Tibial nerve (tissue), 4 donors: ENCODE results near the gene SLC12A1. TPM values are rescaled to one million over a fixed set of nuclear protein-coding genes. Genes with fewer than 3 reads are reported as not detected.

Experiments
- DNase-seq, 2 donors: peaks; one replicate each; pipeline ENCODE4 v3.0.0-alpha.2; 2019; ENCODE audit warnings: low spot score in 2 of 2
- H3K27ac ChIP-seq, 4 donors: fragments of 200-600 bp; sonication (generic) in 3 of 4; one replicate each; pipeline ENCODE4 v1.5.1; 2017 to 2019; ENCODE audit warnings: mild to moderate bottlenecking in 1 of 4
- H3K27me3 ChIP-seq, 2 donors: fragments of 200-600 bp; sonication (generic) in 1 of 2; one replicate each; pipeline versions ENCODE4 v1.5.1 to v1.6.0; 2017 to 2019
- H3K36me3 ChIP-seq, 3 donors: fragments of 200-600 bp; sonication (generic); one replicate each; pipeline ENCODE4 v1.5.1; 2018 to 2019
- H3K4me1 ChIP-seq, 4 donors: fragments of 200-600 bp; sonication (generic) in 3 of 4; one replicate each; pipeline ENCODE4 v1.5.1; 2017 to 2019
- H3K4me3 ChIP-seq, 4 donors: fragments of 200-600 bp; sonication (generic) in 3 of 4; one replicate each; pipeline ENCODE4 v1.5.1; 2017 to 2019; ENCODE audit warnings: mild to moderate bottlenecking in 1 of 4, moderate library complexity in 1 of 4
- H3K9me3 ChIP-seq, 4 donors: fragments of 200-600 bp; sonication (generic) in 3 of 4; one replicate each; pipeline ENCODE4 v1.5.1; 2017 to 2019
- CTCF ChIP-seq, 5 experiments: fragments of 200-600 bp in 3 of 5; fragments of 450-650 bp in 2 of 5; sonication (generic) in 3 of 5; IDR thresholded peaks; one replicate each; pipeline ENCODE4 v1.5.1; 2016 to 2019; ENCODE audit warnings: antibody characterized with exemption in 5 of 5, mild to moderate bottlenecking in 3 of 5, moderate library complexity in 2 of 5
- EP300 ChIP-seq, 2 donors: sonication (generic); formaldehyde crosslinking; IDR thresholded peaks; one replicate each; pipeline ENCODE4 v1.6.1; 2017; ENCODE audit warnings: antibody characterized with exemption in 2 of 2, mild to moderate bottlenecking in 1 of 2
- POLR2A ChIP-seq, 2 donors: fragments of 450-650 bp; IDR thresholded peaks; one replicate each; pipeline ENCODE4 v1.6.1; 2017; ENCODE audit warnings: antibody characterized with exemption in 2 of 2, mild to moderate bottlenecking in 2 of 2, moderate library complexity in 2 of 2
- WGBS, 2 donors: methylation state at CpG; one replicate each; pipeline ENCODE4 v1.1.5; 2018; 5-methylcytosine and 5-hydroxymethylcytosine counted together
- total RNA-seq, 4 donors: library from RNA; depleted of rRNA; stranded (reverse); fragments of >200 nt; gene quantifications; one replicate each; pipeline ENCODE4 v1.1.0, GENCODE V29; 2016

Gene SLC12A1
- total RNA-seq, 4 donors from 2014 or later = not detected

GRCh38 chr15:48307586-48307985 lies 101.5 kb downstream of the SLC12A1 start:
- no peak for TF ChIP-seq CTCF (IDR thresholded peaks at IDR 0.05)
- TF ChIP-seq POLR2A (IDR thresholded peaks at IDR 0.05) = no peak
- TF ChIP-seq EP300 (IDR thresholded peaks at IDR 0.05) = no peak
- Histone ChIP-seq H3K4me3 (no peak overlapping the region), H3K9me3 (no peaks in the 10 kb centered on the region), H3K27me3 (no peaks in the 10 kb centered on the region), H3K36me3 (no peaks in the 10 kb centered on the region), H3K27ac (no peak overlapping the region), H3K4me1 (no peaks in the 10 kb centered on the region)
- 79 to 81% methylated on average over 8 of the region's 8 CpGs for WGBS, 2 donors
- DNase-seq = no peak

- 74 to 78% methylated on average over 2 of the region's 2 CpGs for WGBS, 2 donors
- Histone ChIP-seq H3K36me3 (no peaks in the 10 kb centered on the region), H3K9me3 (no peaks in the 10 kb centered on the region), H3K27ac (no peak overlapping the region), H3K4me3 (no peak overlapping the region), H3K27me3 (no peaks in the 10 kb centered on the region), H3K4me1 (no peaks in the 10 kb centered on the region)
- no peak for DNase-seq
- TF ChIP-seq POLR2A (IDR thresholded peaks at IDR 0.05) (no peak), CTCF (IDR thresholded peaks at IDR 0.05) (no peak), EP300 (IDR thresholded peaks at IDR 0.05) (no peak)
Measured at GRCh38 chr15:48309740-48310139, 103.6 kb downstream of the SLC12A1 start.

GRCh38 chr15:48313216-48313615 lies 107.1 kb downstream of the SLC12A1 start:
- Histone ChIP-seq H3K9me3 (no peaks in the 10 kb centered on the region), H3K4me1 (no peaks in the 10 kb centered on the region), H3K27me3 (no peaks in the 10 kb centered on the region), H3K27ac (no peak overlapping the region), H3K4me3 (no peak overlapping the region), H3K36me3 (no peaks in the 10 kb centered on the region)
- WGBS, 2 donors = 89 to 99% methylated on average over 2 of the region's 2 CpGs
- no peak for DNase-seq
- TF ChIP-seq EP300 (IDR thresholded peaks at IDR 0.05) (no peak), CTCF (IDR thresholded peaks at IDR 0.05) (no peak), POLR2A (IDR thresholded peaks at IDR 0.05) (no peak)

GRCh38 chr15:48315041-48315440 lies 108.9 kb downstream of the SLC12A1 start:
- Histone ChIP-seq H3K27me3 (no peaks in the 10 kb centered on the region), H3K36me3 (no peaks in the 10 kb centered on the region), H3K4me3 (no peak overlapping the region), H3K9me3 (no peaks in the 10 kb centered on the region), H3K4me1 (no peaks in the 10 kb centered on the region), H3K27ac (no peak overlapping the region)
- no peak for DNase-seq
- WGBS, 2 donors = 52 to 62% methylated on average over 10 of the region's 10 CpGs
- TF ChIP-seq CTCF (IDR thresholded peaks at IDR 0.05) (no peak), POLR2A (IDR thresholded peaks at IDR 0.05) (no peak), EP300 (IDR thresholded peaks at IDR 0.05) (no peak)

- TF ChIP-seq EP300 (IDR thresholded peaks at IDR 0.05) (no peak), CTCF (IDR thresholded peaks at IDR 0.05) (no peak), POLR2A (IDR thresholded peaks at IDR 0.05) (no peak)
- H3K9me3 ChIP-seq = no peaks in the 10 kb centered on the region
- 89 to 94% methylated on average over 2 of the region's 2 CpGs for WGBS, 2 donors
Measured at GRCh38 chr15:48317221-48317620, 111.1 kb downstream of the SLC12A1 start.

More at GRCh38 chr15:48317221-48317620, 111.1 kb downstream of the SLC12A1 start:
- Histone ChIP-seq H3K36me3 (no peaks in the 10 kb centered on the region), H3K27ac (no peak overlapping the region), H3K4me1 (no peaks in the 10 kb centered on the region), H3K27me3 (no peaks in the 10 kb centered on the region), H3K4me3 (no peak overlapping the region)
- no peak for DNase-seq
